ENCODE data around the gene SLC17A9. TPM values are rescaled to one million over a fixed set of nuclear protein-coding genes. Genes with fewer than 3 reads are reported as not detected.

Gene SLC17A9
- total and polyA plus RNA-seq, 10 of the 15 experiments (the other 5 are each of a cell fraction or from before 2014, with no cell fraction given), result 0.72 to 74.1 (median 29.4) TPM

GRCh38 chr20:62905536-62906117 lies 46.9 kb upstream of the SLC17A9 start:
- Histone ChIP-seq H3K27me3 (replicated peaks in 1 of 2; ENCODE audit: control insufficient read depth in 2 of 2, insufficient read depth in 2 of 2, low read length in 1 of 2) (no peaks in the 10 kb centered on the region), H3K27ac (ENCODE audit: control insufficient read depth, insufficient read depth) (no peak overlapping the region), H3K79me2 (ENCODE audit: control insufficient read depth, insufficient read depth, low read length) (no peaks in the 10 kb centered on the region), H4K20me1 (ENCODE audit: control insufficient read depth, insufficient read depth) (peaks cover 5% of the 10 kb centered on the region; the same call in 1 of the 2 replicates), H3K4me3 (no peak overlapping the region), H3K4me2 (ENCODE audit: control insufficient read depth, insufficient read depth) (no peak overlapping the region), H3K36me3 (ENCODE audit: control insufficient read depth in 2 of 2, insufficient read depth in 2 of 2, low read length in 1 of 2) (peaks cover 43 to 55% of the 10 kb centered on the region in 2 experiments), H3K4me1 (ENCODE audit: control insufficient read depth, insufficient read depth, low read length) (peaks cover 6% of the 10 kb centered on the region), H3K9ac (ENCODE audit: control insufficient read depth, insufficient read depth, low read length) (no peak overlapping the region), H2AFZ (ENCODE audit: control insufficient read depth, low read depth, low read length) (no peak overlapping the region), H3K9me3 (replicated peaks; ENCODE audit: control insufficient read depth, insufficient read depth, low read length) (no peaks in the 10 kb centered on the region)
- no peak for DNase-seq (ENCODE audit: low read depth, low spot score)
- ChIA-PET POLR2A (no interaction called here), SMC1A (ENCODE audit: uncharacterized antibody, unreplicated experiment) (no interaction called here), CTCF (no interaction called here), RAD21 (ENCODE audit: unreplicated experiment) (no interaction called here)
- intact Hi-C loops (cut with micrococcal nuclease; ENCODE audit: unreplicated experiment) (no loop called here), in situ Hi-C loops (cut with MboI) (no loop called here)
- no peak for ATAC-seq
- WGBS (ENCODE audit: insufficient coverage, insufficient replicate concordance, low lambda C conversion rate, missing lambda C conversion rate), result 93% methylated on average over 17 of the region's 17 CpGs
- FAIRE-seq, result no peak
- BruUV-seq (replicated peaks), result no TSS peak
- TF ChIP-seq PKNOX1 (IDR thresholded peaks at IDR 0.05), result no peak
- TF ChIP-seq SUZ12 (IDR thresholded peaks at IDR 0.05; ENCODE audit: unreplicated experiment), result no peak
- no peak for TF ChIP-seq KDM1A (IDR thresholded peaks at IDR 0.05; ENCODE audit: borderline replicate concordance)
- TF ChIP-seq SMARCA5 (IDR thresholded peaks at IDR 0.05), result no peak
- no peak for TF ChIP-seq NRF1 (conservative IDR thresholded peaks at IDR 0.05; ENCODE audit: low read depth, low read length)
- TF ChIP-seq CUX1 (IDR thresholded peaks at IDR 0.05; ENCODE audit: insufficient replicate concordance, low read depth, low read length), result no peak
- TF ChIP-seq NR2C1 (IDR thresholded peaks at IDR 0.05), result no peak
- no peak for TF ChIP-seq BHLHE40 (IDR thresholded peaks at IDR 0.05; ENCODE audit: borderline replicate concordance in 1 of 2, low read depth in 2 of 2, low read length in 1 of 2)
- TF ChIP-seq NFXL1 (IDR thresholded peaks at IDR 0.05; ENCODE audit: borderline replicate concordance), result no peak
- TF ChIP-seq ATF7 (IDR thresholded peaks at IDR 0.05; ENCODE audit: low read depth), result no peak
- no peak for TF ChIP-seq ZBTB11 (CRISPR knock-in tag; IDR thresholded peaks at IDR 0.05)
- no peak for TF ChIP-seq RFX5 (IDR thresholded peaks at IDR 0.05; ENCODE audit: low read depth, low read length)
